Mammary epithelial cell (primary cell): ENCODE results near the gene SLC36A1.

Experiments used
- CTCF ChIP-seq, 2 donors: IDR thresholded peaks in 1 of 2; conservative IDR thresholded peaks in 1 of 2; 2 replicates each; pipeline ENCODE4 v1.5.1; 2011 to 2012; ENCODE audit warnings: inconsistent platforms in 2 of 2, low read length in 2 of 2, mild to moderate bottlenecking in 2 of 2, control low read depth in 1 of 2, low read depth in 1 of 2; ENCODE audit not compliant: insufficient read depth in 1 of 2; ENCODE audit errors: extremely low read depth in 1 of 2
- EZH2 ChIP-seq: IDR thresholded peaks from 2 replicates; pipeline ENCODE4 v1.6.1; 2012; ENCODE audit warnings: low read length, inconsistent platforms, borderline replicate concordance

- TF ChIP-seq CTCF (conservative IDR thresholded peaks at IDR 0.05 in 1 of 2, IDR thresholded peaks at IDR 0.05 in 1 of 2; ENCODE audit: extremely low read depth in 1 of 2, insufficient read depth in 1 of 2, low read depth in 1 of 2, low read length in 2 of 2): no peak
- TF ChIP-seq EZH2: no peak
Measured at GRCh38 chr5:151459680-151460324, 12.4 kb downstream of the SLC36A1 start.
